ENCODE data around the gene HIC1. TPM values are rescaled to one million over a fixed set of nuclear protein-coding genes. Genes with fewer than 3 reads are reported as not detected.

Gene HIC1
- total RNA-seq (10 to 100 TPM; 25.5 to 28.2 TPM), polyA plus RNA-seq (ENCODE audit: insufficient read length in 6 of 6) (10 to 100 TPM; 17.4 to 37.5 (median 22.5) TPM)
- long read RNA-seq, donor 1, transcript HIC1-205 (2 exons, 1,134 nt): major isoform, 21 of 28 reads
- long read RNA-seq, donor 1, transcript HIC1-206 (1 exons, 725 nt): minor isoform, 7 of 28 reads
- long read RNA-seq, donor 1, partial matches to known transcripts: 0 of 28 reads
- long read RNA-seq, donor 1, other reads (novel, unspliced or antisense): 0 of 28 reads
- long read RNA-seq, donor 2, transcript HIC1-205 (2 exons, 1,134 nt): major isoform, 16 of 19 reads
- long read RNA-seq, donor 2, partial matches to known transcripts: 0 of 19 reads
- long read RNA-seq, donor 2, other reads (novel, unspliced or antisense): 0 of 19 reads
- long read RNA-seq, donor 3, transcript HIC1-205 (2 exons, 1,134 nt): major isoform, 17 of 20 reads
- long read RNA-seq, donor 3, partial matches to known transcripts: 0 of 20 reads
- long read RNA-seq, donor 3, other reads (novel, unspliced or antisense): 0 of 20 reads
- long read RNA-seq, donor 4: 0 reads
- long read RNA-seq, donor 5, transcript HIC1-205 (2 exons, 1,134 nt): major isoform, 9 of 32 reads
- long read RNA-seq, donor 5, partial matches to known transcripts: 21 of 32 reads
- long read RNA-seq, donor 5, other reads (novel, unspliced or antisense): 0 of 32 reads
- long read RNA-seq, donor 6, transcript HIC1-205 (2 exons, 1,134 nt): major isoform, 11 of 13 reads
- long read RNA-seq, donor 6, partial matches to known transcripts: 0 of 13 reads
- long read RNA-seq, donor 6, other reads (novel, unspliced or antisense): 0 of 13 reads
- long read RNA-seq, donor 7, transcript HIC1-205 (2 exons, 1,134 nt): major isoform, 10 of 10 reads
- long read RNA-seq, donor 7, partial matches to known transcripts: 0 of 10 reads
- long read RNA-seq, donor 7, other reads (novel, unspliced or antisense): 0 of 10 reads
- long read RNA-seq, donor 8, transcript HIC1-205 (2 exons, 1,134 nt): major isoform, 29 of 33 reads
- long read RNA-seq, donor 8, partial matches to known transcripts: 0 of 33 reads
- long read RNA-seq, donor 8, other reads (novel, unspliced or antisense): 0 of 33 reads
- long read RNA-seq, donor 9, partial matches to known transcripts: 0 of 1 reads
- long read RNA-seq, donor 9, other reads (novel, unspliced or antisense): 0 of 1 reads
- long read RNA-seq, donor 10, partial matches to known transcripts: 0 of 1 reads
- long read RNA-seq, donor 10, other reads (novel, unspliced or antisense): 1 of 1 reads
- long read RNA-seq, donor 11: 0 reads
- long read RNA-seq, donor 12, transcript HIC1-205 (2 exons, 1,134 nt): major isoform, 24 of 27 reads
- long read RNA-seq, donor 12, partial matches to known transcripts: 0 of 27 reads
- long read RNA-seq, donor 12, other reads (novel, unspliced or antisense): 0 of 27 reads

DNA sequence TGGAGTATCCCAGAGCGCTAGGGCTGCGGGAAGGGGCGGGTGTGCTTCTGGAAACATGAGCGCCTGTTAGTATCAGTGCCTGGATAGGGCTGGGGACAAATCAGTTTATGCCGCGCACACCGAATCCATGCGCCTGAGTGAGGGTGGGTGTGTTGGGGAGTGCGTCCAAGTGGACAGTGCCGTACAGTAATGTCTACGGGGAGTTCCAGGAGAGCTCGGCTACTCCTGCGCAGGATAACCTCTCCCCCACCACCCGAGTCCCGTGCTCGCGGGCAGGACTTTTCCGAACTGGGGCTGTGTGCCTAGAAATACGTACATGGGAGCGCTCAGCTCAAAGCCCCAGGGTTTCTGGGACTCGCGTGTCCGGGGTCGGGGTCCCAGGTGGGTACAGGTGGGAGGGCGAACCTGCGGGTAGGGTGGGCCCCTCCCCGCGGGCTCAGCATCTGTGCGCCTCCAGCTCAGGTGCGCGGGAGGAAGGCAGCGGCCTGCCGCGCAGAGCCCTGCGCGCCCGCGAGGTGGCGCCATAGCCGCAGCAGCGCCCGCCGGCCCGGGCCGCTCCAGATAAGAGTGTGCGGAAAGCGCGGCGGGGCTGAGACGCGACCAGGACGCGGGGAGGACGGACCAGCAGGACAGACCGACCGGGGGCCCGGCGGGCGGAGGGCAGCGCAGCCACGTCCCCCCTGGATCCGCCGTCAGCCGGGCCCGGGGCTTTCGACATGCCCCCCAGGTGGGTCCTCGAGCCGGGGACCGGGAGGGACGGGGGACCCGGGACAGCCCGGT lies at the start of gene HIC1:
HIC1 (plus strand) TSS at position 592 of the 780 bp plus-strand sequence. CDS start 1,588 bp downstream, outside the sequence.
- TF ChIP-seq, protein P1, sequence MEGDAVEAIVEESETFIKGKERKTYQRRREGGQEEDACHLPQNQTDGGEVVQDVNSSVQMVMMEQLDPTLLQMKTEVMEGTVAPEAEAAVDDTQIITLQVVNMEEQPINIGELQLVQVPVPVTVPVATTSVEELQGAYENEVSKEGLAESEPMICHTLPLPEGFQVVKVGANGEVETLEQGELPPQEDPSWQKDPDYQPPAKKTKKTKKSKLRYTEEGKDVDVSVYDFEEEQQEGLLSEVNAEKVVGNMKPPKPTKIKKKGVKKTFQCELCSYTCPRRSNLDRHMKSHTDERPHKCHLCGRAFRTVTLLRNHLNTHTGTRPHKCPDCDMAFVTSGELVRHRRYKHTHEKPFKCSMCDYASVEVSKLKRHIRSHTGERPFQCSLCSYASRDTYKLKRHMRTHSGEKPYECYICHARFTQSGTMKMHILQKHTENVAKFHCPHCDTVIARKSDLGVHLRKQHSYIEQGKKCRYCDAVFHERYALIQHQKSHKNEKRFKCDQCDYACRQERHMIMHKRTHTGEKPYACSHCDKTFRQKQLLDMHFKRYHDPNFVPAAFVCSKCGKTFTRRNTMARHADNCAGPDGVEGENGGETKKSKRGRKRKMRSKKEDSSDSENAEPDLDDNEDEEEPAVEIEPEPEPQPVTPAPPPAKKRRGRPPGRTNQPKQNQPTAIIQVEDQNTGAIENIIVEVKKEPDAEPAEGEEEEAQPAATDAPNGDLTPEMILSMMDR (IDR thresholded peaks at IDR 0.05): peak; percentile 97 to 99
- H3K4me3 ChIP-seq: peak within 1 kb of the TSS; percentile 56 to 57
- H3K27me3 ChIP-seq: peaks cover 13 to 86% of the 10 kb centered on the region in 2 donors
- H3K27ac ChIP-seq: peak within 1 kb of the TSS; percentile 81 to 82
- H3K4me1 ChIP-seq: peaks cover 33 to 84% of the 10 kb centered on the region in 2 donors
- H3K36me3 ChIP-seq: peaks cover 0 to 14% of the 10 kb centered on the region in 2 donors
- DNase-seq: peak; percentile 73 to 96 (median 84)
- ATAC-seq: peak; percentile 71
- no peaks in the 10 kb centered on the region for H3K9me3 ChIP-seq
- intact Hi-C loops (cut with DNase I): loop anchor here in 1 of 2 donors (5.0 kb wide), 1 partner anchor 188 kb away; no protein-coding TSS in a partner anchor

GRCh38 chr17:2008332-2009126 lies 46.4 kb upstream of the HIC1 start:
- Histone ChIP-seq H3K36me3 (no peaks in the 10 kb centered on the region), H3K27me3 (no peaks in the 10 kb centered on the region), H3K9me3 (no peaks in the 10 kb centered on the region), H3K4me3 (no peak overlapping the region), H3K4me1 (peaks cover 8 to 13% of the 10 kb centered on the region in 2 donors), H3K27ac (no peak overlapping the region)
- DNase-seq: no peak
- TF ChIP-seq, protein P1 (IDR thresholded peaks at IDR 0.05): no peak
- intact Hi-C loops (cut with DNase I): no loop called here
- no peak for ATAC-seq

GRCh38 chr17:2009737-2010136 lies 45.2 kb upstream of the HIC1 start:
- Histone ChIP-seq H3K36me3 (no peaks in the 10 kb centered on the region), H3K4me3 (no peak overlapping the region), H3K27ac (no peak overlapping the region), H3K9me3 (no peaks in the 10 kb centered on the region), H3K27me3 (no peaks in the 10 kb centered on the region), H3K4me1 (peaks cover 8 to 13% of the 10 kb centered on the region in 2 donors)
- TF ChIP-seq, protein P1 (IDR thresholded peaks at IDR 0.05): no peak
- no peak for ATAC-seq
- intact Hi-C loops (cut with DNase I): no loop called here
- DNase-seq: no peak
